ENCODE data around the gene RNF213. TPM values are rescaled to one million over a fixed set of nuclear protein-coding genes. Genes with fewer than 3 reads are reported as not detected.

The RNF213 gene
- total RNA-seq, 1 experiment from 2014 or later, result 70.5 TPM

GRCh38 chr17:80244871-80245509, 15.7 kb upstream of the RNF213 start:
- ATAC-seq (no peak), DNase-seq (ENCODE audit: low spot score) (no peak)
- Mint-ChIP-seq H3K36me3 (peaks cover 30% of the 10 kb centered on the region), H3K9me3 (no peaks in the 10 kb centered on the region), H3K27ac (peak overlapping the region; percentile 92), H3K4me1 (no peaks in the 10 kb centered on the region), H3K27me3 (ENCODE audit: low read depth) (no peaks in the 10 kb centered on the region), H3K4me3 (no peak overlapping the region)
- POLR2A ChIA-PET, result no interaction called here
- TF ChIP-seq STAT6 (CRISPR knock-in tag; conservative IDR thresholded peaks at IDR 0.05; ENCODE audit: low read depth) (no peak), USF2 (CRISPR knock-in tag; IDR thresholded peaks at IDR 0.05) (no peak), JAZF1 (CRISPR knock-in tag; IDR thresholded peaks at IDR 0.05) (no peak), ZBTB43 (CRISPR knock-in tag; IDR thresholded peaks at IDR 0.05) (no peak), NR1H2 (CRISPR knock-in tag; IDR thresholded peaks at IDR 0.05) (no peak), ARID4B (CRISPR knock-in tag; IDR thresholded peaks at IDR 0.05; ENCODE audit: borderline replicate concordance) (no peak), JUN (CRISPR knock-in tag; IDR thresholded peaks at IDR 0.05) (no peak), FOXP1 (CRISPR knock-in tag; IDR thresholded peaks at IDR 0.05; ENCODE audit: borderline replicate concordance) (no peak), ZNF423 (CRISPR knock-in tag; IDR thresholded peaks at IDR 0.05) (no peak), ZSCAN18 (CRISPR knock-in tag; IDR thresholded peaks at IDR 0.05) (no peak), GTF2I (CRISPR knock-in tag; conservative IDR thresholded peaks at IDR 0.05) (no peak), FOXK1 (CRISPR knock-in tag; IDR thresholded peaks at IDR 0.05) (no peak), GABPB1 (CRISPR knock-in tag; IDR thresholded peaks at IDR 0.05) (no peak), ETV6 (CRISPR knock-in tag; IDR thresholded peaks at IDR 0.05) (no peak), NFATC4 (CRISPR knock-in tag; IDR thresholded peaks at IDR 0.05) (no peak), ESRRA (CRISPR knock-in tag; IDR thresholded peaks at IDR 0.05; ENCODE audit: borderline replicate concordance) (no peak), ZNF263 (CRISPR knock-in tag; IDR thresholded peaks at IDR 0.05; ENCODE audit: low read depth) (no peak)
- CTCF ChIA-PET, result interaction anchor here (0.7 kb wide), 1 partner anchor 251 kb away, joined by 4 read pairs; no protein-coding TSS in a partner anchor

All from WTC11 (cell line).